GM18507 (cell line): ENCODE results near the gene CKM.
"Not testable (repeated sequence)": the region's sequence is repeated elsewhere in the genome, so short reads cannot be mapped to it uniquely, and the experiment has no call there.

Source experiments
- DNase-seq: peaks from one replicate; pipeline ENCODE4 v3.0.0; 2011; ENCODE audit warnings: low read depth; ENCODE audit not compliant: insufficient read length; ENCODE audit errors: extremely low spot score
- FAIRE-seq: peaks from 2 replicates; lab custom pipeline; 2011; peaks lifted over from hg19 to GRCh38; lab: Jason Lieb, UNC

CKM gene

DNA sequence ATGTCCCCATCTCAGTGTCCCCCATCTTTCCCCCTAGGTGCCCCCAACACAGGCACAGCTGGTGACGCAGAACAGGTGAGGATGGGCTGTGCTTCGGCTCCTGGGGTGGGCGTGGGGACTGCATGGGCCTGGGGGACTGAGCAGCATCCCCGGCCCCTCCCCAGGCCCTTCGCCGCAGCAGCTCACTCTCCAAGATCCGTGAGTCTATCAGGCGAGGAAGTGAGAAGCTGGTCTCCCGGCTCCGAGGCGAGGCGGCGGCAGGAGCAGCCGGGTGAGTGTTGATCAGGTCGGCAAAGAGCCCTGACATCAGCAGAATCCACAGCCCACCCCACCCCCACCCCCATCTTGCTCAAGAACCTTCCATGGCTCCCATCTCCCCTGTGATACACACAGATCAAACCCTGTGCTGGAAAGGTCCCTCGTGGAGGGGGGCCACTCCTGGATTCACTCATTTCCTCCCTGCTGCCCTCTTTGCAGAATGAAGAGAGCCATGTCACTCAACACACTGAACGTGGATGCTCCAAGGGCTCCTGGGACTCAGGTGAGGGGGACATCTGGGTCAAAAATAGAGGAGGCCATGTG, 27.9 kb upstream of the CKM start:
- no peak for FAIRE-seq

DNA sequence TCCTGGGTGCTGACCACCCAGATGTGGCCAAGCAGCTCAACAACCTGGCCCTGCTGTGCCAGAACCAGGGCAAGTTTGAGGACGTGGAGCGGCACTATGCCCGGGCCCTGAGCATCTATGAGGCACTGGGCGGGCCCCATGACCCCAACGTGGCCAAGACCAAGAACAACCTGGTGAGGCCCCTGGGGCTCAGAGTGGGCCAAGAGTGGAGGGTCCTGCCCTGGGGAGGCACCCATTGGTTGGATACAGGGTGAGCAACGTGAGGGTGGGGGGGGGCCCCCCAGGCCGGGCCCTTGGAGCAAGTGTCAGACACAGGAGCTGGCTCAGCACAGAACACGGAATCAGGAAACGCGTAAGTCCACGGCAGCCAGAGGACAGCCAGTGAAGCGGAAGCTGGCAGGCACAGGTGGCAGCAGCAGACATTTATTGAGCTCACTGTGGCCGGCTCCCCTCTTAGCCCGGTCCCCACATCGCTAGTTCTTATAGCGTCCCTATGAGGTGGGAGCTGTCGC, 26.8 kb upstream of the CKM start:
- DNase-seq (no peak), FAIRE-seq (no peak)

More for the DNA sequence above, 27.9 kb upstream of the CKM start:
- DNase-seq: no peak

DNA sequence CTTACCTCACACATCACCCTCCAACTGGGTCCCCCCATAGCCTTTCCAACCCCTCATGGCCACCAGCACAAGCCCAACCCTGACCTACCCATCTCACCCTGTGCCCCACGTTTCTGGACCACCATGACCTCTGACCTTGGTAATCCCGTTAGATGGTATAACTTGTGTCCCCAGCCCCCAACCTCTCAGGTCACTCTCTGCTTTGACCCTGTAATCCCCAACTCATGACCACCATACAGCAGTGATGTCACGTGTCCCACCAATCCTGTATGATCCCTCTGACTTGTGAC, 26.4 kb upstream of the CKM start:
- FAIRE-seq: no peak
- no peak for DNase-seq

DNA sequence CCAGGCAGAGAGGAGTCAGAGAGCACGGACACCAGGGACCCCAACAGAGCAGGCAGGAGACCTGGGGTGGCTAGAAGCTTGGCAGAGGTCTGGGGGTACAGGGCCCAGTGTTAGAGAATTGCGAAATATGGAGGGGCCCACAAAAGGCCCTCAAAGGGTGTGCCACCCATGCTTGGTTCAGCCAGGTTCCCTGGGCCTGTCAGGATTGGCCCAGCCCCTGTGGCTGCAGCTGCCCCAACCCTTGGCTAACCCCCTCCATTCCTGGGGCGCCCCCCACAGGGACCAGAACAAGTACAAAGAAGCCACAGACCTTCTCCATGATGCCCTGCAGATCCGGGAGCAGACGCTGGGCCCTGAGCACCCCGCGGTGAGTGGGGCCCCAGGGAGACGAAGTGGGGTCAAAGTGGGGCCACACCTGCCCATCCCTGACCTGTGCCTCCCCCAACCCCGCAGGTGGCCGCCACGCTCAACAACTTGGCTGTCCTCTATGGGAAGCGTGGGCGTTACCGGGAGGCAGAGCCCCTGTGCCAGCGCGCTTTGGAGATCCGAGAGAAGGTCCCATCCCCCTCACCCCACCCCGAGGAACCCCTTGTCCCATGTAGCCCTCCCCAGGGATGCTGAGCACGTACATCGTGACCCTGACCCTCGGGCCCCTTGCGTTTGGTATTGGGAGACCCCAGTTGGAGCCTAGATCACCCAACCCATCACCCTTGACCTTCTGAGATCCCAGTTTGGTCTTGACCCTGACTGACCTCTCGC, 25.9 kb upstream of the CKM start:
- FAIRE-seq (no peak), DNase-seq (no peak)

DNA sequence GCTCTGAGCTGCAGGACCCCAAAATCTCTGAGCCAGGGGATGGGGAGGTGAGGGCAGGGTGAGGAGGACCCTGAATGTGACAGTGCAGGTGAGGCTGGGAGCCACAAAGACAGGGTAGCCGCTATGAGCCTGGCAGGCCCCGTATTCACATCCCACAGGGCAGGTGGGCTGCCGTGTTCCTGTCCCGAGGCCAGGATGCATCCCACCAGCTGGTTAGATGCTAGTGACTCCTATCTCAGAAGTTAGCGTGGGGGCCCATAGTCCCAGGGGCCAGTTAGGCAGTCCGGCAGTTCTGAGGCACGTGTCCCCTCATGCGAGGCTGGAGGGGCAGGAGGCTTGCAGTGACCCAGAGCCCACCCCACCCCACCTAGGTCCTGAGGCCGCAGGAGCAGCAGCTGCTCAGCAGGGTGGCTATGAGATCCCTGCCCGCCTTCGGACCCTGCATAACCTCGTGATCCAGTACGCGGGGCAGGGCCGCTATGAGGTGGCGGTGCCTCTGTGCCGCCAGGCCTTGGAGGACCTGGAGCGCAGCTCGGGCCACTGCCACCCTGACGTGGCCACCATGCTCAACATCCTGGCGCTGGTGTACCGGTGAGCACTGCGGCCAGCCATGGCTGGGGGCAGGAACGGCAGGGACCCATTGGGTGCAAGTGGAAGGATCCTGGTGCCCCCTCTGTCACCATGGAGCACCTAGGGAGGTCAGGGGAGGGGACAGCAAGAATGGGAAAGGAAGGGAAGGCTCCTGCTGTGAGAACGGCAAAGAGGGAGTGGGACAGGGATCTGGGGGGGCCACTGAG, 25.1 kb upstream of the CKM start:
- no peak for FAIRE-seq
- DNase-seq: no peak

DNA sequence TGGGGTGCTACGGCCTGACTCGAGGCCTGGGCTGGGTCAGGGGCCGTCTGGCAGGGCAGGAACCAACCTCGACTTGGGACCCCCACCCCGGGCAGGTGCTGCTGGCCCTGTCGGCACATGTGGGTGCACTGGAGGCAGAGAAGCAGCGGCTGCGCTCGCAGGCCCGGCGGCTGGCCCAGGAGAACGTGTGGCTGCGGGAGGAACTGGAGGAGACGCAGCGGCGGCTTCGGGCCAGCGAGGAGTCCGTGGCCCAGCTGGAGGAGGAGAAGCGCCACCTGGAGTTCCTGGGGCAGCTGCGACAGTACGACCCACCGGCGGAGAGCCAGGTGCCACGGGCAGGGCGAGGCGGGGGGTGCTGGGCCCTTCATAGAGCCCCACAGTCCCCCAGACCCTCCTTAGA, 23.8 kb upstream of the CKM start:
- DNase-seq: no peak

DNA sequence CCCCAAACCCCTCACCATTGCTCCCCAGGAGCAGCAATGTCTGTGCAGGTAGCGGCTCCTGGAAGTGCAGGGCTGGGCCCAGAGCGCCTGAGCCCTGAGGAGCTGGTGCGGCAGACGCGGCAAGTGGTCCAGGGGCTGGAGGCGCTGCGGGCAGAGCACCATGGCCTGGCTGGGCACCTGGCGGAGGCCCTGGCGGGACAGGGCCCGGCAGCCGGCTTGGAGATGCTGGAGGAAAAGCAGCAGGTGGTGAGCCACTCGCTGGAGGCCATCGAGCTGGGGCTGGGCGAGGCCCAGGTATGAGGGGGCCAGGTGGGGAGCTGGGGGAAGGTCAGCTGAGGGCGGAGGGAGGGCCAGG, 22.8 kb upstream of the CKM start:
- DNase-seq: no peak
- FAIRE-seq: no peak

More for the DNA sequence above, 23.8 kb upstream of the CKM start:
- no peak for FAIRE-seq

DNA sequence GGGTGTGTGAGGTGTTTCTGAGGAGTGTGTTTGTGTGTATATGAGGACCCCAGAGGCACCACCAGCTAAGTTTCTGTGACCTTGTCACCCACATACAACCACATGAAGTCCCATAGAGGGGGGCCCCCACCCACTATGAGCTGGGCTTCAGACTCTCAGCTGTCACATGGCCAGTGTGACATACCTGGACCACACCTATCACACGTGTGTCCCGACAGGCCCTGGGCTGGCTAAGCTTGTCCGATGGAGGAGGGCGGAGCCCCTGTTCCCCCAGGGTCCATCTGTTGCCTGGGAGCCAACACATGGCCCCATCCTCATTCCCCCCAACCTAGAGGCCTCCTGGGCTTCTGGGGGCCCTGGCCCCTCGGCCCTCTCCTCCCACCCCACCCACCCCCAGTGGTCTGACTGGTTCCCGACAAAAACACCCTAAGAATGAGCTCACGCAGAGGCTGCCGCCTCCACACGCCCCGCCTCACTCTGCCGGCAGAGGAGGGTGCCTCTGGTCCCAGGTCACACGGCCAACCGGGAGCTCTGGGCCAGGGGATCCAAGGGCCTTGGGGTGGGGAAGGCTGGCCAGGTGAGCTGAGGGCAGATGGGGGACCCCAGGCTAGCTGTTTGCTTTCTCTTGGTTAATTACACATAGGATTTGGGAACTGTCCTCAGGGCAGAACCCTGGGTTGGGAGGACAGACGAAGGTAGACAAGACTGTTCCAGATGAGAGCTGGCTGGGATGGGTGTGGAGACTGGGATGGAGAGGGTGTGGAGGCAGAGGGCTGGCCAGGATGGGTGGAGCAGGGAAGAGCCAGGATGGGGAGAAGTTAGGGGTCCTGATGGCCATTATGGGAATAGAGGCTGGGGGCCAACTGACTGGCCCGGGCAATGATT, 22.2 kb upstream of the CKM start:
- DNase-seq: no peak
- no peak for FAIRE-seq

DNA sequence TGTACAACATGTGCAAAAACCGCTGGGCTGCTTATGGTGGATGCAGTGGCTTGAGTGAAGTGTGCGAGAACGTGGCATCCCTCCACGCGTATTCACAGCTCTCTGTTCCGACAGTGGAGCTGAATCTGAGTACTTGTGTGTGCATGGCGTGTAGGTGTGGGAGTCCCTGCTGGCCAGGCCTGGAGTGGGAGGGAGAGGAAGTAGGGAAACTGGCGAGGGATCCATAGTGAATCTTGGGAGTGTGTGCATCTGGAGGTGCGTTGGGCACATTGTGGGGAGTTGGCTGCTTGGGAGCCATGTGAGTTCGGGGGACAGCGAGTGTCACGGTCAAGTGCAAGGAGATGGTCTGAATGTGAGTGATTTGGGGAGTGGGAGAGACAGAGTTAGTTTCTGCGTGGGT, 20.2 kb upstream of the CKM start:
- no peak for FAIRE-seq

DNA sequence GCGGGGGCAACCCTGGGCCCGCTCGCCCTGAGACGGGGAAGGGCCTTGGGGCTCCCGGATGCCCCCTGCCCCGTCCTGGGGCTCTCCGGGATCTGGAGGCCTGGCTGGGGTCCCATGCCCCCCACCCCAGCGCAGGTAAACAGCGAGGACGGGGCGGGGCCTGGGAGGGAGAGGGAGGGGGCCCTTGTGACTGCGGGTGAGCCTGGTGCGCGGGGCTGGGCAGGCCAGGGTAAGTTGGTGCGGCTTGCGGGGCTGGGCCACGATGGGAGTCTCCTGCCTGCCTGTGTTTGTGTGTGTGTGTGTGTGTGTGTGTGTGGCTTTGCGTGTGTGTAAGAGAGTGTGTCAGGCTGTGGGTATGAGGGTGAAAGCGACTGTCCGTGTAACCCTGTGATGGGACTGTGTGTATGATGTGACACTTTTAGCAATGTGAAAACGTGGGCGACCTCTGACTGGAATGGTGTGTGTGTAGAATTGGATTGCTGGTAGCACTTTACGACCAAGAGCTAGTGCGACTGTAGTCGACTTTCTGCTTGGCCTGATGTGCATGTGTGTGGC, 18.3 kb upstream of the CKM start:
- no peak for DNase-seq
- FAIRE-seq: peak; percentile 12

More for the DNA sequence above, 20.2 kb upstream of the CKM start:
- no peak for DNase-seq

DNA sequence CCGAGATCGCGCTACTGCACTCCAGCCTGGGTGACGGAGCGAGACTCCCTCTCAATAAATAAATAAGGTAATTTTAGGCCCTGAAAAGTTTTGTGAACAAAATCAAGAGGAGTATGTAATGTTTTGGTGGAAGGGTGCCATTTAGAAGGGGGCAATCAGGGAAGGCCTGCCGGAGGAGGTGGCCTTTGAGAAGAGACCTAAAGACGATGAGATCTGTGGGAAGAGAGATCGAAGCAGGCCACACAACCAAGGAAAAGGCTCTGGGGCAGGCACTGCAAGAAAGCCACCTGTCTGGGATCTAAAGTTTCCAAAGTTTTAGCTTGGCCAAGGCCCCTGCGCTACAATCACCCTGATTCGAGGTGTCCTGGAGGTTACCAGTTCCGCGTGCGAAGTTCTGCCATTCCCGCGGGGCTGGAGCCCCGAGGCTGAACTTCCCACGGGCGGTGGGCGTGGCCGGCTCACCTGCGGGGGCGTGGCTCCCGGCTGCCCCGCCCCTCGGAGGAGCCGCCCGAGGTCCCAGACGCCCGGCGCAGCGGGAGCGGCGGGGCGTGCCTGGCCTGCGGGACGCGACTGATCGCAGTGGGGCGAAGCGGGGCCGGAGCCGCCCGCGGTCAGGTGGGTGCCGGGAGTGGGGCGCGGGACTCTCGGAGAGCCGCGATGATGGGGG, 17.7 kb upstream of the CKM start, which contains the start of gene KLC3:
KLC3 (plus strand) TSS at position 519 of the 667 bp plus-strand sequence. CDS start 4,792 bp downstream, outside the sequence.
- DNase-seq: peak; percentile 23

DNA sequence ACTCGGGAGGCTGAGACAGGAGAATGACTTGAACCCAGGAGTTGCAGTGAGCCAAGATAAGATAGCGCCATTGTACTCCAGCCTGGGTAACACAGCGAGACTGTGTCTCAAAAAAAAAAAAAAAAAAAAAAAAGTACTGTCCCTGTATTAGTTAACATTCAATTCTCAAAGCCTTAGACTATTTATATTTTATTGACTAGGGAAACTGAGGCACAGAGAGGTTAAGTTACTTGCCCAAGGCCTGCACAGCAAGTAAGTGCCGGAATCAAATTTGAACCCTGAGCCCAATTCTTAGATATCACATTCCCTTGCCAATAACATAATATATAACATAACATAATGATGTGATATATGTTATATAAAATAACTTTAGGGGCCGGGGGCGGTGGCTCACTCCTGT, 17.0 kb upstream of the CKM start:
- FAIRE-seq: no peak
- DNase-seq: no peak

More for the DNA sequence above, 17.7 kb upstream of the CKM start, which contains the start of gene KLC3:
- FAIRE-seq: no peak

DNA sequence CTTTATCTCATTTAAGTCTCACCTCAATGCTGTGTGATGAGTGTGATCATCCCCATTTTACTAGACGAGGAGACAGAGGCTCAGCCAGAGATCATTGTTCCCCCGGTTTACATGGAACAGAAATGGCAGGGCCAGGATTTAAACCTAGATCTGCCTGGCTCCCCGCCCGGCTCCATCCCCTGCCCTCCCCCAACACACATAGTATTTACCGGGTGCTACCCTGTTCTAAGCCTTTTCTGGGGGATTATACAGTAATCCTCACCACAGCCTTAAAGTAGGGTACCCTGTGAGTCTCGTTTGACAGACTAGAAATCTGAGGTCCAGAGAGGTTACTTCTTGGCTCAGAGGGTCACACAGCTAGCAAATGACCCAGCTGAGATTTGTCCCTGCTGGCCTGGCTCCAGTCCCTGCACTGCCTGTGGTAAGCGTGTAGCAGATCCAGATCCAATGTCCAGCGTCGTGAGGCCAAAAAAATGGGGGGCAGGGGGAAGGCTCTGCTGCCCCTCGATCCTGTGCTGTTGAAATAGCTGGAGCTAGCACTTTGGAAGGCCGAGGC, 14.1 kb upstream of the CKM start:
- DNase-seq: no peak
- no peak for FAIRE-seq

DNA sequence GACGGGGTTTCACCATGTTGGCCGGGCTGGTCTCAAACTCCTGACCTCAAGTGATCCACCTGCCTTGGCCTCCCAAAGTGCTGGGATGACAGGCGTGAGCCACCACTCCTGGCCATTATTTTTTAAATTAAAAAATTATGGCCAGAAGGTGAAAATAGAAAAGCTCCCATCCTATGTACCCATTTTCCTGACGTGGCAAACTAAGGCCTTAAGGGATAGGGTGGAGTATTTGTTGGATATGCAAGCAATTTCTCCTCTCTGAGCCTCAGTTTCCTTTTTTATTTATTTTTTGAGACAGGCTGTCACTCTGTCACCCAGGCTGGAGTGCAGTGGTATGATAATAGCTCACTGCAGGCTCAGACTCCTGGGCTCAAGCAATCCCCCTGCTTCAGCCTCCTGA, 12.2 kb upstream of the CKM start:
- not testable (repeated sequence) for DNase-seq, FAIRE-seq

DNA sequence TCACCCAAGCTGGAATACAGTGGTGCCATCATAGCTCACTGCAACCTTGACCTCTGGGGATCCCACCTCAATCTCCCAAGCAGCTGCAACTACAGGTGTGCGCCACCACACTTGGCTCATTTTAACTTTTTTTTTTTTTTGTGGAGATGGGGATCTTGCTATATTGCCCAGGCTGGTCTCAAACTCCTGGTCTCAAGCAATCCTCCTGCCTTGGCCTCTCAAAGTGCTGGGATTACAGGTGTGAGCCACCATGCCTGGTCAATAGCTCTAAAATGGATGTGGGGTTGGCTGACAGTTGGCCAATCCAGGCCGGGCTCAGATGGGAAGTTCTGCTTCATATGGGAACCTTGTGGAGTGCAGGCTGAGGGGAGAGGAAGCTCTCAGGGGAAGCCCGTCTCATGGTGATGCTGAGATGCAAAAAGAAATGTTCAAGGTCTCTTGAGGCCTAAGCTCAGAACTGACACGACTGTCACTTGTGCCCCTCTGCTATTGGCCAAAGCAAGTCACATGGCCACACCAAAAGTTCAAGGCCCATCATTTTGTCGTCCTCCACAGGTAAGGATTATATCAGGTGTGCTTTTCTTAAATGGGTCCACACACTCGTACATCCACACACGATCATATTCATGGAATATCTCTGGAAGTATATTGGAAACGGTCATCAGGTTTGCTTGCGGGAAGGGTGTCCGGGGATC, 11.1 kb upstream of the CKM start:
- FAIRE-seq: no peak
- no peak for DNase-seq

DNA sequence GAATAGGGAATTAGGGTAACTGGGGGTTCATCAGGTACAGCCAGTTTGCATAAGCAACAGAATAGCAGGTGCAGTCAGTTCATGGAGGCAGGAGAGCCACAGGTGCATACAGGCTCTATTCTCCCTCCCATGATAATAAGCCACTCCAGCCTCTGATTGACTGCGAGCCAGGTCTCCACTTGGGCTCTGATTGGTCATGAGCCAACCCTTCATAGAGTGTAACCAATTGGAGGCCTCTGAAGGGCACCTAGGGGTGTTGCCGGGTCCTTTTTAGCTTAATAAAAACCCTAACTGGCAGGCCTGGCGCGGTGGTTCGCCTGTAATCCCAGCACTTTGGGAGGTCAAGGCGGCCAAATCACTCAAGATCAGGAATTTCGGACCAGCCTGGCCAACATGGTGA, 8.7 kb upstream of the CKM start:
- DNase-seq (no peak), FAIRE-seq (no peak)

DNA sequence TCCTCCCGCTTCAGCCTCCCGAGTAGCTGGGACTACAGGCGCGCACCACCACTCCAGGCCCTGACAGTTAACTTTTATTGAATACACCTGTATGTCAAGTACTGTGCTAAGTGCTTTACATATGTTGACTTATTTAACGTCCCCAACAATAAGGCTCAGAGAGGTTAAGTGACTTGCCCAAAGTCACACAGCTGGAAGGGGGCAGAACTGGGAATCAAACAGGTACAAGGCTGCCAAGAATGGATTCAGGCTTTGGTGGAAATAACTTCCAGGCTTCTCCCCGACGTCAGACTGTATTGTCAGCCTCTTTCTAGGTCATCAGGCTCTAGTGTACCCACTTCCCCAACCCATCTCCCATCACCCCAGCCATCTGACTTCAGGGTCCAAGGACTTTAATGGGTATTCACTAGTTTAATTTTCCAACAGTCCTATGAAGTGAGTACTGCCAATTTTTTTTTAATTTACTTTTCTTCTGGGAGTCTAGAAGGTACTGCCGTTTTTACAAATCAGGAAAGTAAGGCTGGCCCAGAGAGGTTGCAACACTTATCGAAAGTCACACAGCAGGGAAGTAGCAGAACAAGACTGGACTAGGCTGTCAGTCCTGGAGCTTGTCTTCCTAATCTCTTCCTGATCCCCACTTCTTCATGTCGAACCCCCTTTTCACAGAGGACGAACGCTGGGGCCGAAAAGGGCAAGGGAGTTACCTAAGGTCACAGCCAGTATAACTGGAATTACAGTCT, 4.9 kb upstream of the CKM start:
- no peak for FAIRE-seq
- no peak for DNase-seq
